Endothelial cell of umbilical vein (primary cell): Measurements from ENCODE around the gene KLHL18. TPM values are rescaled to one million over a fixed set of nuclear protein-coding genes. Genes with fewer than 3 reads are reported as not detected.

ENCODE experiments used
- BruUV-seq: library from RNA; stranded (reverse); fragments of 400-500 nt; replicated peaks from 2 replicates; lab custom pipeline; 2021; lab: Mats Ljungman, UMichigan
- CTCF ChIA-PET: fragments of 300-600, 350-600 bp; sonication (Branson Sonifier 250); formaldehyde crosslinking; loops from one replicate; lab custom pipeline; 2021; ENCODE audit warnings: antibody characterized with exemption, inconsistent platforms; lab: Charles Lee
- POLR2A ChIA-PET: fragments of 300-600, 350-600 bp; sonication (Branson Sonifier 250); formaldehyde crosslinking; loops from one replicate; lab custom pipeline; 2021; ENCODE audit warnings: antibody characterized with exemption, inconsistent platforms; lab: Charles Lee
- DNase-seq: peaks from one replicate; pipeline ENCODE4 v3.0.0-alpha.2; 2011; ENCODE audit warnings: low read depth, low spot score
- FAIRE-seq: peaks from 2 replicates; lab custom pipeline; 2011; peaks lifted over from hg19 to GRCh38; lab: Jason Lieb, UNC
- H2AFZ ChIP-seq: 2 replicates; pipeline ENCODE4 v1.6.0; 2012; ENCODE audit warnings: low read depth, low read length, control low read depth, inconsistent platforms
- H3K27ac ChIP-seq: 2 replicates; pipeline ENCODE4 v1.5.1; 2011; ENCODE audit warnings: low read depth, mild to moderate bottlenecking, control low read depth, low read length, moderate library complexity; ENCODE audit not compliant: insufficient read depth
- H3K27me3 ChIP-seq, 2 experiments: 2 replicates each; pipeline versions ENCODE4 v1.6.0 to v1.6.1; 2011; ENCODE audit warnings: low read length in 2 of 2, mixed read lengths in 1 of 2; ENCODE audit not compliant: control insufficient read depth in 2 of 2, insufficient read depth in 2 of 2
- H3K36me3 ChIP-seq, 2 experiments: 2 replicates in 1 of 2; 3 replicates in 1 of 2; pipeline ENCODE4 v1.5.1; 2011; ENCODE audit warnings: low read length in 2 of 2, mild to moderate bottlenecking in 1 of 2, moderate library complexity in 1 of 2; ENCODE audit not compliant: control insufficient read depth in 2 of 2, insufficient read depth in 2 of 2; ENCODE audit errors: extremely low read depth in 1 of 2
- H3K4me1 ChIP-seq: 3 replicates; pipeline ENCODE4 v1.5.1; 2011; ENCODE audit warnings: mild to moderate bottlenecking, low read length; ENCODE audit not compliant: control insufficient read depth, insufficient read depth; ENCODE audit errors: extremely low read depth
- H3K4me2 ChIP-seq: 2 replicates; pipeline ENCODE4 v1.6.1; 2011; ENCODE audit warnings: low read length, control low read depth, mixed read lengths; ENCODE audit not compliant: insufficient read depth
- H3K4me3 ChIP-seq, 3 experiments: fragments of 200-600 bp in 1 of 3; sonication (generic), shearing (Covaris generic) in 1 of 3; replicated peaks in 1 of 3; 2 replicates each; pipeline ENCODE4 v1.5.1; 2011 to 2016; ENCODE audit warnings: control low read depth in 3 of 3, low read length in 3 of 3, mild to moderate bottlenecking in 2 of 3, inconsistent platforms in 1 of 3, low read depth in 1 of 3, moderate library complexity in 1 of 3; ENCODE audit not compliant: insufficient read depth in 1 of 3
- H3K79me2 ChIP-seq: 2 replicates; pipeline ENCODE4 v1.6.0; 2012; ENCODE audit warnings: low read length, inconsistent platforms; ENCODE audit not compliant: control insufficient read depth, insufficient read depth
- H3K9ac ChIP-seq: replicated peaks from 2 replicates; pipeline ENCODE3; 2011; ENCODE audit warnings: low read length, control low read depth; ENCODE audit not compliant: insufficient read depth; ENCODE audit errors: extremely low read depth
- H3K9me1 ChIP-seq: replicated peaks from 3 replicates; pipeline ENCODE4 v1.6.0; 2011; ENCODE audit warnings: mild to moderate bottlenecking, low read length; ENCODE audit not compliant: control insufficient read depth, insufficient read depth; ENCODE audit errors: extremely low read depth
- H3K9me3 ChIP-seq: replicated peaks from 2 replicates; pipeline ENCODE4 v1.5.1; 2012; ENCODE audit warnings: low read length, inconsistent platforms; ENCODE audit not compliant: control insufficient read depth, insufficient read depth
- H4K20me1 ChIP-seq: replicated peaks from 2 replicates; pipeline ENCODE3; 2011; ENCODE audit warnings: mild to moderate bottlenecking, low read length; ENCODE audit not compliant: control insufficient read depth, insufficient read depth; ENCODE audit errors: extremely low read depth
- CTCF ChIP-seq, 2 donors: IDR thresholded peaks; 1 replicate in 1 of 2; 2 replicates in 1 of 2; pipeline ENCODE4 v1.5.1; 2011; ENCODE audit warnings: low read length in 2 of 2, mild to moderate bottlenecking in 2 of 2, moderate library complexity in 2 of 2, control low read depth in 1 of 2, inconsistent platforms in 1 of 2, low read depth in 1 of 2; ENCODE audit not compliant: insufficient read depth in 1 of 2; ENCODE audit errors: extremely low read depth in 1 of 2
- EZH2 ChIP-seq: IDR thresholded peaks from 2 replicates; pipeline ENCODE4 v1.6.1; 2012; ENCODE audit warnings: borderline replicate concordance, low read depth, mild to moderate bottlenecking, moderate library complexity, low read length, inconsistent platforms; ENCODE audit not compliant: severe bottlenecking
- FOS ChIP-seq: IDR thresholded peaks from 2 replicates; pipeline ENCODE4 v1.6.1; 2011; ENCODE audit warnings: mild to moderate bottlenecking, low read length, moderate library complexity, borderline replicate concordance; ENCODE audit not compliant: insufficient read depth
- GATA2 ChIP-seq: IDR thresholded peaks from 2 replicates; pipeline ENCODE4 v1.7.0; 2011; ENCODE audit warnings: low read depth, mild to moderate bottlenecking, moderate library complexity, mixed read lengths, low read length; ENCODE audit not compliant: insufficient read length, insufficient read depth
- JUN ChIP-seq: IDR thresholded peaks from 2 replicates; pipeline ENCODE4 v1.6.1; 2011; ENCODE audit warnings: borderline replicate concordance, low read depth; ENCODE audit not compliant: insufficient read length, insufficient read depth
- MAX ChIP-seq: IDR thresholded peaks from 2 replicates; pipeline ENCODE4 v1.6.1; 2011; ENCODE audit not compliant: insufficient read depth, insufficient read length
- MYC ChIP-seq: IDR thresholded peaks from one replicate; pipeline ENCODE4 v1.6.1; 2011; ENCODE audit warnings: mild to moderate bottlenecking, low read depth, low read length
- POLR2A ChIP-seq: IDR thresholded peaks from 2 replicates; pipeline ENCODE4 v1.6.1; 2012; ENCODE audit warnings: low read depth, mild to moderate bottlenecking, control low read depth, low read length
- POLR2AphosphoS5 ChIP-seq: IDR thresholded peaks from 2 replicates; pipeline ENCODE4 v1.6.1; 2012; ENCODE audit warnings: low read depth, mild to moderate bottlenecking, control low read depth, low read length, moderate library complexity; ENCODE audit not compliant: insufficient read depth
- dilution Hi-C: fragments of 300-500 bp; cut with MboI; formaldehyde crosslinking; loops from one replicate; pipeline ENCODE4 v1.15.0; 2019; ENCODE audit warnings: low sequenced_read_pairs; ENCODE audit not compliant: extremely low pct_ligation_motif_present
- intact Hi-C: fragments of 100-400 bp; cut with micrococcal nuclease; formaldehyde crosslinking; loops from one replicate; pipeline ENCODE4 v1.10.0; 2022
- polyA plus RNA-seq, 4 experiments: library from polyadenylated mRNA; depleted of rRNA in 3 of 4; stranded (reverse) in 3 of 4; unstranded in 1 of 4; fragments of >200 nt; gene quantifications; 2 replicates each; pipeline versions ENCODE4 v1.2.1 to v1.2.3, GENCODE V29; 2011 to 2012; ENCODE audit warnings: missing spikeins in 1 of 4
- total RNA-seq: library from RNA; stranded (reverse); gene quantifications from 2 replicates; pipeline ENCODE4 v1.2.3, GENCODE V29; 2021

Gene KLHL18
- total and polyA plus RNA-seq, 2 donors (not counting 3 experiments of a cell fraction or from before 2014, with no cell fraction given), result 43.4 to 58.1 TPM

GRCh38 chr3:47392933-47393332, 110.2 kb downstream of the KLHL18 start:
- Histone ChIP-seq H3K4me3 (no peak overlapping the region), H3K9ac (no peak overlapping the region), H3K27ac (no peak overlapping the region), H2AFZ (no peak overlapping the region), H3K4me2 (no peak overlapping the region), H3K9me3 (no peaks in the 10 kb centered on the region), H3K4me1 (peaks cover 24% of the 10 kb centered on the region), H4K20me1 (no peaks in the 10 kb centered on the region), H3K79me2 (peaks cover 61% of the 10 kb centered on the region), H3K27me3 (no peaks in the 10 kb centered on the region), H3K9me1 (no peaks in the 10 kb centered on the region), H3K36me3 (peaks cover 0 to 3% of the 10 kb centered on the region in 2 experiments)
- no TSS peak for BruUV-seq
- intact Hi-C loops, result loop anchor here (2.0 kb wide), 1 partner anchor 50 kb away; no protein-coding TSS in a partner anchor
- POLR2A ChIA-PET, result no interaction called here
- FAIRE-seq (no peak), DNase-seq (no peak)
- TF ChIP-seq JUN (no peak), MAX (no peak), GATA2 (no peak), POLR2A (no peak), CTCF (IDR thresholded peaks at IDR 0.05; ENCODE audit: extremely low read depth in 1 of 2, insufficient read depth in 1 of 2, low read depth in 1 of 2, low read length in 2 of 2) (no peak), POLR2AphosphoS5 (no peak), MYC (no peak), FOS (no peak), EZH2 (no peak)
- dilution Hi-C loops, result no loop called here
- CTCF ChIA-PET, result interaction anchor here (1.7 kb wide), 1 partner anchor 28 kb away, joined by 8 read pairs; no protein-coding TSS in a partner anchor
